HepG2 (cell line): Measurements from ENCODE around the gene ABCC10. TPM values are rescaled to one million over a fixed set of nuclear protein-coding genes. Genes with fewer than 3 reads are reported as not detected.
A peak's percentile ranks its signal among the peaks of the same experiment; 100 is the strongest.

Experiments
- CHCHD3 ChIP-seq: sonication (generic); formaldehyde crosslinking; IDR thresholded peaks from 2 replicates; pipeline ENCODE4 v1.8.0; 2022; ENCODE audit warnings: mild to moderate bottlenecking, missing genetic modification reagents, moderate library complexity
- EP300 ChIP-seq, 3 experiments: sonication (generic) in 1 of 3; formaldehyde crosslinking in 1 of 3; IDR thresholded peaks; 2 replicates each; pipeline versions ENCODE4 v1.5.1 to v1.6.1; 2011 to 2020; ENCODE audit warnings: low read depth in 2 of 3, low read length in 2 of 3, borderline replicate concordance in 1 of 3, improper control_type of control experiment in 1 of 3, mild to moderate bottlenecking in 1 of 3, missing genetic modification reagents in 1 of 3, moderate library complexity in 1 of 3
- EZH2 ChIP-seq: conservative IDR thresholded peaks from 2 replicates; pipeline ENCODE4 v1.6.1; 2012; ENCODE audit warnings: mild to moderate bottlenecking, low read depth, low read length, moderate library complexity
- HDAC2 ChIP-seq: sonication (generic); formaldehyde crosslinking; IDR thresholded peaks from 2 replicates; pipeline ENCODE4 v1.4.0; 2020; ENCODE audit warnings: missing genetic modification reagents
- LCORL ChIP-seq, 2 experiments: fragments of 450-650 bp in 1 of 2; sonication (generic) in 1 of 2; formaldehyde crosslinking in 1 of 2; IDR thresholded peaks; 2 replicates each; pipeline versions ENCODE4 v1.5.0 to v1.6.1; 2017 to 2020; ENCODE audit warnings: antibody characterized with exemption in 1 of 2, missing genetic modification reagents in 1 of 2
- MATR3 ChIP-seq: sonication (generic); formaldehyde crosslinking; IDR thresholded peaks from 2 replicates; pipeline ENCODE4 v1.4.0; 2020; ENCODE audit warnings: missing genetic modification reagents
- MBNL3 ChIP-seq: fragments of 250-450 bp; sonication (Bioruptor Pico); conservative IDR thresholded peaks from 2 replicates; pipeline ENCODE4 v1.8.0; 2022; ENCODE audit warnings: mild to moderate bottlenecking, inconsistent platforms
- SP5 ChIP-seq: IDR thresholded peaks from 2 replicates; pipeline ENCODE4 v1.6.1; 2016; ENCODE audit warnings: low read depth, borderline replicate concordance
- ZMYM4 ChIP-seq: sonication (generic); formaldehyde crosslinking; IDR thresholded peaks from 2 replicates; pipeline ENCODE4 v1.8.1; 2023; ENCODE audit warnings: mild to moderate bottlenecking, missing genetic modification reagents
- ZNF251 ChIP-seq: sonication (generic); formaldehyde crosslinking; IDR thresholded peaks from 2 replicates; pipeline ENCODE4 v1.9.0; 2021; ENCODE audit warnings: mild to moderate bottlenecking, missing genetic modification reagents
- ZNF253 ChIP-seq: sonication (generic); formaldehyde crosslinking; IDR thresholded peaks from 2 replicates; pipeline ENCODE4 v1.8.0; 2022; ENCODE audit warnings: mild to moderate bottlenecking, missing genetic modification reagents, borderline replicate concordance
- ZNF317 ChIP-seq: sonication (generic); formaldehyde crosslinking; IDR thresholded peaks from 2 replicates; pipeline ENCODE4 v1.5.0; 2020; ENCODE audit warnings: mild to moderate bottlenecking, missing genetic modification reagents
- ZNF431 ChIP-seq: sonication (generic); formaldehyde crosslinking; IDR thresholded peaks from 2 replicates; pipeline ENCODE4 v1.9.0; 2022; ENCODE audit warnings: missing genetic modification reagents, low read depth, mild to moderate bottlenecking, borderline replicate concordance
- ZNF879 ChIP-seq: sonication (generic); formaldehyde crosslinking; IDR thresholded peaks from 2 replicates; pipeline ENCODE4 v1.8.1; 2023; ENCODE audit warnings: missing genetic modification reagents
- polyA plus RNA-seq, 8 experiments: library from polyadenylated mRNA; depleted of rRNA in 3 of 8; stranded (reverse) in 7 of 8; unstranded in 1 of 8; fragments of >200 nt; fragmentation: Illumina TruSeq in 4 of 8; extraction: Trizol in 4 of 8; gene quantifications; 2 replicates each; pipeline versions ENCODE4 v1.2.1 to v1.2.3, GENCODE V29; 2011 to 2016; ENCODE audit warnings: low read depth in 4 of 8, missing spikeins in 1 of 8, mixed read lengths in 1 of 8; ENCODE audit not compliant: insufficient read depth in 1 of 8
- total RNA-seq, 5 experiments: library from RNA; depleted of rRNA; stranded (reverse); fragments of >200 nt; fragmentation: Illumina TruSeq; extraction: Trizol; gene quantifications; 2 replicates each; pipeline ENCODE4 v1.2.3, GENCODE V29; 2016; ENCODE audit warnings: low read depth in 1 of 5
- TF ChIP-seq, protein P1 (sequence below): IDR thresholded peaks from 2 replicates; pipeline ENCODE4 v1.6.1; 2016; ENCODE audit warnings: mild to moderate bottlenecking
- TF ChIP-seq, protein P2 (sequence below): IDR thresholded peaks from 2 replicates; pipeline ENCODE4 v1.6.1; 2016; ENCODE audit warnings: low read depth, missing genetic modification reagents, missing compliant biosample characterization
- TF ChIP-seq, protein P3 (sequence below): sonication (generic); formaldehyde crosslinking; conservative IDR thresholded peaks from 2 replicates; pipeline ENCODE4 v1.4.0; 2020; ENCODE audit warnings: missing genetic modification reagents

Gene ABCC10
- total and polyA plus RNA-seq, 2 of the 13 experiments (the other 11 are each of a cell fraction or from before 2014, with no cell fraction given) = 16.0 to 24.3 TPM

DNA sequence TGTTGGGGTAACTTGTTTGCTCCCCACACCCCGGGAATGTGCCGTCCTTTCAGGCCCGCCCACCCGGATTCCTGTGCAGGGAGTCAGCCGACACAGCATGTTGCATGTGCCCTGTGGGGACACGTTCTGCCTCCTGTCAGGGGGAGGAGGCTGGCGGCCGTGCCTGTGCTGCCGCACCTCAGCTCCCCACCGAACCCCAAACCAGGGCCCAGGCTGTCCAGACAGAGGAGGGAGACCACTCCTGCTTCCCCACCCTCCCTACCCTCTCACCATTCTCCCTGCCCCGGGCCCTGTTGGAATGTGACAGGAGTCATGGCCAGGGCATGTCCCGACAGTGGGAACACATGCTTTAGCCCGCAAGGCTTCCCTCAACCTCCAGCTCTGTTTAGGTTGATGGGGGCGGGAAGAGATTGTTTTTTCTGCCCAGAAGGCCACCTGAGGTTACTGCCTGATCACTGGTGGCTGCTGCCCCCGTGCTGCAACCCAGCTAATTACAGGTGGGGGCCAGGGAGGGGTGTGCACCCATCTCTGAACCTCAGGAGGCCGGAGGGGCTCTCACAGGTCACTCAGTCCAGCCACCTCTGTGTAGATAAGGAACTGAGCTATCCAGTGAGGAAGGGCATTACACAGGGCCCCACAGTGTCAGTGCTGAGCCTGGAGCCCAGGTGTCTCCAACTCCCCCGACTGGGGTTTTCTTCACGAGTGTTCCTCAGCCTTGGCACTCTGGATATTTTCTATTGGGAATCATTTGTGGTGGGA lies 69.2 kb downstream of the ABCC10 start (continued):
- TF ChIP-seq CHCHD3 (no peak), ZNF317 (CRISPR knock-in tag) (no peak), HDAC2 (CRISPR knock-in tag) (peak; percentile 64; the same call in 1 of the 2 replicates), EP300 (IDR thresholded peaks at IDR 0.05; ENCODE audit: low read depth in 2 of 2, low read length in 2 of 2) (0 out of 4 replicates have a peak, but pooled peaks of 1 of the 2 experiments have one; percentile 15), EP300 (CRISPR knock-in tag; IDR thresholded peaks at IDR 0.05; ENCODE audit: borderline replicate concordance) (no peak), EZH2 (no peak), ZNF253 (no peak), SP5 (no peak; the same call in 1 of the 2 replicates), MBNL3 (CRISPR knock-in tag) (no peak), ZNF431 (no peak), MATR3 (CRISPR knock-in tag) (no peak), ZMYM4 (peak; percentile 45; the same call in 1 of the 2 replicates), ZNF879 (CRISPR knock-in tag) (no peak), ZNF251 (CRISPR knock-in tag) (no peak), LCORL (IDR thresholded peaks at IDR 0.05) (no peak), LCORL (CRISPR knock-in tag; IDR thresholded peaks at IDR 0.05) (peak; percentile 83)
- TF ChIP-seq, protein P1, sequence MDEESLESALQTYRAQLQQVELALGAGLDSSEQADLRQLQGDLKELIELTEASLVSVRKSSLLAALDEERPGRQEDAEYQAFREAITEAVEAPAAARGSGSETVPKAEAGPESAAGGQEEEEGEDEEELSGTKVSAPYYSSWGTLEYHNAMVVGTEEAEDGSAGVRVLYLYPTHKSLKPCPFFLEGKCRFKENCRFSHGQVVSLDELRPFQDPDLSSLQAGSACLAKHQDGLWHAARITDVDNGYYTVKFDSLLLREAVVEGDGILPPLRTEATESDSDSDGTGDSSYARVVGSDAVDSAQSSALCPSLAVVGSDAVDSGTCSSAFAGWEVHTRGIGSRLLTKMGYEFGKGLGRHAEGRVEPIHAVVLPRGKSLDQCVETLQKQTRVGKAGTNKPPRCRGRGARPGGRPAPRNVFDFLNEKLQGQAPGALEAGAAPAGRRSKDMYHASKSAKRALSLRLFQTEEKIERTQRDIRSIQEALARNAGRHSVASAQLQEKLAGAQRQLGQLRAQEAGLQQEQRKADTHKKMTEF (CRISPR knock-in tag) = peak; percentile 73
- TF ChIP-seq, protein P2, sequence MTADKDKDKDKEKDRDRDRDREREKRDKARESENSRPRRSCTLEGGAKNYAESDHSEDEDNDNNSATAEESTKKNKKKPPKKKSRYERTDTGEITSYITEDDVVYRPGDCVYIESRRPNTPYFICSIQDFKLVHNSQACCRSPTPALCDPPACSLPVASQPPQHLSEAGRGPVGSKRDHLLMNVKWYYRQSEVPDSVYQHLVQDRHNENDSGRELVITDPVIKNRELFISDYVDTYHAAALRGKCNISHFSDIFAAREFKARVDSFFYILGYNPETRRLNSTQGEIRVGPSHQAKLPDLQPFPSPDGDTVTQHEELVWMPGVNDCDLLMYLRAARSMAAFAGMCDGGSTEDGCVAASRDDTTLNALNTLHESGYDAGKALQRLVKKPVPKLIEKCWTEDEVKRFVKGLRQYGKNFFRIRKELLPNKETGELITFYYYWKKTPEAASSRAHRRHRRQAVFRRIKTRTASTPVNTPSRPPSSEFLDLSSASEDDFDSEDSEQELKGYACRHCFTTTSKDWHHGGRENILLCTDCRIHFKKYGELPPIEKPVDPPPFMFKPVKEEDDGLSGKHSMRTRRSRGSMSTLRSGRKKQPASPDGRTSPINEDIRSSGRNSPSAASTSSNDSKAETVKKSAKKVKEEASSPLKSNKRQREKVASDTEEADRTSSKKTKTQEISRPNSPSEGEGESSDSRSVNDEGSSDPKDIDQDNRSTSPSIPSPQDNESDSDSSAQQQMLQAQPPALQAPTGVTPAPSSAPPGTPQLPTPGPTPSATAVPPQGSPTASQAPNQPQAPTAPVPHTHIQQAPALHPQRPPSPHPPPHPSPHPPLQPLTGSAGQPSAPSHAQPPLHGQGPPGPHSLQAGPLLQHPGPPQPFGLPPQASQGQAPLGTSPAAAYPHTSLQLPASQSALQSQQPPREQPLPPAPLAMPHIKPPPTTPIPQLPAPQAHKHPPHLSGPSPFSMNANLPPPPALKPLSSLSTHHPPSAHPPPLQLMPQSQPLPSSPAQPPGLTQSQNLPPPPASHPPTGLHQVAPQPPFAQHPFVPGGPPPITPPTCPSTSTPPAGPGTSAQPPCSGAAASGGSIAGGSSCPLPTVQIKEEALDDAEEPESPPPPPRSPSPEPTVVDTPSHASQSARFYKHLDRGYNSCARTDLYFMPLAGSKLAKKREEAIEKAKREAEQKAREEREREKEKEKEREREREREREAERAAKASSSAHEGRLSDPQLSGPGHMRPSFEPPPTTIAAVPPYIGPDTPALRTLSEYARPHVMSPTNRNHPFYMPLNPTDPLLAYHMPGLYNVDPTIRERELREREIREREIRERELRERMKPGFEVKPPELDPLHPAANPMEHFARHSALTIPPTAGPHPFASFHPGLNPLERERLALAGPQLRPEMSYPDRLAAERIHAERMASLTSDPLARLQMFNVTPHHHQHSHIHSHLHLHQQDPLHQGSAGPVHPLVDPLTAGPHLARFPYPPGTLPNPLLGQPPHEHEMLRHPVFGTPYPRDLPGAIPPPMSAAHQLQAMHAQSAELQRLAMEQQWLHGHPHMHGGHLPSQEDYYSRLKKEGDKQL (CRISPR knock-in tag) = no peak
- TF ChIP-seq, protein P3, sequence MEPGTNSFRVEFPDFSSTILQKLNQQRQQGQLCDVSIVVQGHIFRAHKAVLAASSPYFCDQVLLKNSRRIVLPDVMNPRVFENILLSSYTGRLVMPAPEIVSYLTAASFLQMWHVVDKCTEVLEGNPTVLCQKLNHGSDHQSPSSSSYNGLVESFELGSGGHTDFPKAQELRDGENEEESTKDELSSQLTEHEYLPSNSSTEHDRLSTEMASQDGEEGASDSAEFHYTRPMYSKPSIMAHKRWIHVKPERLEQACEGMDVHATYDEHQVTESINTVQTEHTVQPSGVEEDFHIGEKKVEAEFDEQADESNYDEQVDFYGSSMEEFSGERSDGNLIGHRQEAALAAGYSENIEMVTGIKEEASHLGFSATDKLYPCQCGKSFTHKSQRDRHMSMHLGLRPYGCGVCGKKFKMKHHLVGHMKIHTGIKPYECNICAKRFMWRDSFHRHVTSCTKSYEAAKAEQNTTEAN (CRISPR knock-in tag) = peak; percentile 61; the same call in 1 of the 2 replicates
